Loucy (cell line): ENCODE data around the gene REPS2.

ENCODE experiments used
- H2AFZ ChIP-seq: fragments of 200-600 bp; sonication (generic); 2 replicates; pipeline ENCODE4 v1.6.0; 2016; ENCODE audit warnings: antibody characterized with exemption, mild to moderate bottlenecking, low read length, moderate library complexity
- H3F3A ChIP-seq: fragments of 200-600 bp; 2 replicates; pipeline ENCODE4 v1.6.0; 2016; ENCODE audit warnings: antibody characterized with exemption, low read depth, mild to moderate bottlenecking
- H3K27me3 ChIP-seq: fragments of 200-600 bp; sonication (generic); 2 replicates; pipeline ENCODE4 v1.6.1; 2014; ENCODE audit warnings: low read length, mild to moderate bottlenecking; ENCODE audit not compliant: insufficient read depth, poor library complexity, severe bottlenecking
- H3K36me3 ChIP-seq: fragments of 200-600 bp; sonication (generic); 2 replicates; pipeline ENCODE4 v1.6.1; 2016; ENCODE audit warnings: low read length; ENCODE audit not compliant: insufficient read depth
- H3K4me1 ChIP-seq: fragments of 200-600 bp; sonication (generic); 2 replicates; pipeline ENCODE4 v1.5.1; 2014; ENCODE audit warnings: low read length, mild to moderate bottlenecking; ENCODE audit not compliant: insufficient read depth, poor library complexity, severe bottlenecking
- H3K4me2 ChIP-seq: fragments of 200-600 bp; sonication (generic); 2 replicates; pipeline ENCODE4 v1.6.0; 2014; ENCODE audit warnings: antibody characterized with exemption, low read length, low read depth, mild to moderate bottlenecking; ENCODE audit not compliant: poor library complexity, severe bottlenecking
- H3K4me3 ChIP-seq: fragments of 200-600 bp; sonication (generic); 2 replicates; pipeline ENCODE4 v1.5.1; 2014; ENCODE audit warnings: low read length, mild to moderate bottlenecking, mixed read lengths; ENCODE audit not compliant: poor library complexity, severe bottlenecking
- H3K79me2 ChIP-seq: fragments of 200-600 bp; sonication (generic); 2 replicates; pipeline ENCODE4 v1.6.1; 2014; ENCODE audit warnings: low read length; ENCODE audit not compliant: insufficient read depth
- H3K9ac ChIP-seq: fragments of 200-600 bp; sonication (generic); 2 replicates; pipeline ENCODE4 v1.6.0; 2014; ENCODE audit warnings: mild to moderate bottlenecking, low read depth, low read length, moderate library complexity; ENCODE audit not compliant: poor library complexity, severe bottlenecking
- H3K9me2 ChIP-seq: fragments of 200-600 bp; sonication (generic); replicated peaks from 2 replicates; pipeline ENCODE4 v1.6.1; 2016; ENCODE audit warnings: low read depth, low read length, mixed read lengths
- H3K9me3 ChIP-seq: fragments of 200-600 bp; sonication (generic); 2 replicates; pipeline ENCODE4 v1.6.1; 2014; ENCODE audit warnings: mild to moderate bottlenecking, antibody characterized with exemption, low read length, low read depth; ENCODE audit not compliant: insufficient read depth
- H4K20me1 ChIP-seq: fragments of 200-600 bp; sonication (generic); 2 replicates; pipeline ENCODE4 v1.6.0; 2014; ENCODE audit warnings: antibody characterized with exemption, low read length, mild to moderate bottlenecking; ENCODE audit not compliant: insufficient read depth, poor library complexity, severe bottlenecking
- CTCF ChIP-seq: fragments of 200-600 bp; sonication (generic); conservative IDR thresholded peaks from 2 replicates; pipeline ENCODE4 v1.5.1; 2014; ENCODE audit warnings: mild to moderate bottlenecking, antibody characterized with exemption, low read length
- EZH2phosphoT487 ChIP-seq: fragments of 200-600 bp; IDR thresholded peaks from 2 replicates; pipeline ENCODE4 v1.6.1; 2018; ENCODE audit warnings: antibody characterized with exemption, mild to moderate bottlenecking, moderate library complexity, borderline replicate concordance

Gene REPS2

DNA sequence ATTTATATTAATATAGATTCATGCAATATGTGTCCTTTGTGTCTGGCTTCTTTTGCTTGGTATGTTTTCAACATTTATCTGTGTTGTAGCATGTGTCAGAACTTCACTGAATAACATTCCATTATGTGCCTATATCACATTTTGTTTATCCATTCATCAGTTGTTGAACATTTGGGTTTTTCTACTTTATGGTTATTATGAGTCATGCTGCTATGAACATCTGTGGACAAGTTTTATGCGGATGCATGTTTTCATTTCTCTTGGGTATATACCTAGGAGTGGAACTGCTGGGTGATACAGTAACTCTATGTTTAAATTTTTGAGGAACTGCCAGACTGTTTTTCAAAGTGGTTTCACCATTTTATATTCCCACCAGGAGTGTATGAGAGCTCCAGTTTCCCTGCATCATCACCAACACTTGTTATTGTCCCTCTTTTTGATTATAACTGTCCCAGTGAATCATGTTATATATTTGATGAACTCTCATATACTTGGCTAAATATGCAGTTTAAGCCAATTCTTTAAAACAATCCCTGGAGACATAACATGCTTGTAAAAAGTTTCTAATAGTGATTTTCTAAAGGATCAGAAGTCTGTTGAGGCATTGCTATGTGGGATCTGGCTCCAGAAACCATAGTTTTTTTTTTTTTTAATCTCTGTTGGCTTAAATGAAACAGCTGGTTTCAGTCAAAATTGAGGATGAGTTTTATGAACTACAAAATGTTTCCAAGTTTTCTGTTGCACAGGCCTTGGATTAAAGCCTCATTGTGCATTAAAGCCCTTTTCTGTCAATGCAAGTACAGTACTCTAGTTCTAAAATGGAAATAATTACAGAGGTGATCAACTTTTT is 21.6 kb upstream of the REPS2 start:
- Histone ChIP-seq H3K9me3 (no peaks in the 10 kb centered on the region), H3K79me2 (no peaks in the 10 kb centered on the region), H3F3A (no peaks in the 10 kb centered on the region), H2AFZ (no peak overlapping the region), H3K9me2 (no peaks in the 10 kb centered on the region), H3K4me1 (no peaks in the 10 kb centered on the region), H4K20me1 (no peaks in the 10 kb centered on the region), H3K36me3 (no peaks in the 10 kb centered on the region), H3K4me3 (no peak overlapping the region), H3K4me2 (no peak overlapping the region), H3K9ac (no peak overlapping the region), H3K27me3 (no peaks in the 10 kb centered on the region)
- TF ChIP-seq EZH2phosphoT487 (no peak), CTCF (no peak)

DNA sequence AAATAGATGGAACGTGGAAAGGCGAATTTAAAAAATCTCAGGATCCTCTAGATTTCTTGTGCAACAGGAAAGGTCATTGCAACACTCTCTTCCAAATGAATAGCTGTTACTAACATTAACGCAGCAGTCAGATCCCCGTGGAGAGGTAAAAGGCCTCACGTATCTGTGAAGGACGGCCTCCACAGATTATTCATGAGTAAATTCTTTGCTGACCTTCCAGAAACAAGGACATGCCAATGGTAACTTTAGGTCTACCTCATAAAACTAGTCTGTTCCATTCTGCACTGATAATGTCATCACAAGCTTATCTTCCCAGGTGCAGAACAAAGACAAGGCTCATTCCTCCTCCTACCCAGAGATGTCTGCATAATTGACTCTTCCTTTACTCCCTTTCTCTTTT is 16.1 kb upstream of the REPS2 start:
- Histone ChIP-seq H3K79me2 (no peaks in the 10 kb centered on the region), H4K20me1 (no peaks in the 10 kb centered on the region), H3F3A (no peaks in the 10 kb centered on the region), H3K4me2 (no peak overlapping the region), H2AFZ (no peak overlapping the region), H3K4me1 (no peaks in the 10 kb centered on the region), H3K36me3 (no peaks in the 10 kb centered on the region), H3K9me3 (no peaks in the 10 kb centered on the region), H3K9me2 (no peaks in the 10 kb centered on the region), H3K4me3 (no peak overlapping the region), H3K9ac (no peak overlapping the region), H3K27me3 (no peaks in the 10 kb centered on the region)
- no peak for TF ChIP-seq CTCF
- no peak for TF ChIP-seq EZH2phosphoT487

GRCh38 chrX:16931371-16931770 is 15.1 kb upstream of the REPS2 start:
- no peaks in the 10 kb centered on the region for H3K36me3 ChIP-seq
- H3K4me2 ChIP-seq, result no peak overlapping the region
- no peak overlapping the region for H3K4me3 ChIP-seq
- no peaks in the 10 kb centered on the region for H3K79me2 ChIP-seq
- H2AFZ ChIP-seq, result no peak overlapping the region
- H3K9me2 ChIP-seq, result no peaks in the 10 kb centered on the region
- H3K27me3 ChIP-seq, result no peaks in the 10 kb centered on the region
- H3K4me1 ChIP-seq, result no peaks in the 10 kb centered on the region
- no peaks in the 10 kb centered on the region for H3F3A ChIP-seq
- H3K9me3 ChIP-seq, result no peaks in the 10 kb centered on the region
- H3K9ac ChIP-seq, result no peak overlapping the region
- no peak for TF ChIP-seq CTCF
- no peak for TF ChIP-seq EZH2phosphoT487
- H4K20me1 ChIP-seq, result no peaks in the 10 kb centered on the region
